Sigmoid colon (tissue), 4 donors: ENCODE data around the gene SYNE3.

ENCODE experiments used
- EP300 ChIP-seq, 4 donors: sonication (generic); formaldehyde crosslinking; IDR thresholded peaks; one replicate each; pipeline ENCODE4 v1.6.1; 2017; ENCODE audit warnings: antibody characterized with exemption in 4 of 4
- POLR2AphosphoS5 ChIP-seq, 4 donors: sonication (generic); formaldehyde crosslinking; IDR thresholded peaks; one replicate each; pipeline ENCODE4 v1.6.1; 2017; ENCODE audit warnings: antibody characterized with exemption in 4 of 4
- TF ChIP-seq, protein P1 (sequence below), 4 experiments: fragments of 450-650 bp in 3 of 4; fragments of 200-600 bp in 1 of 4; IDR thresholded peaks; one replicate each; pipeline ENCODE4 v1.5.1; 2016 to 2019; ENCODE audit warnings: antibody characterized with exemption in 4 of 4, mild to moderate bottlenecking in 3 of 4, moderate library complexity in 2 of 4

DNA sequence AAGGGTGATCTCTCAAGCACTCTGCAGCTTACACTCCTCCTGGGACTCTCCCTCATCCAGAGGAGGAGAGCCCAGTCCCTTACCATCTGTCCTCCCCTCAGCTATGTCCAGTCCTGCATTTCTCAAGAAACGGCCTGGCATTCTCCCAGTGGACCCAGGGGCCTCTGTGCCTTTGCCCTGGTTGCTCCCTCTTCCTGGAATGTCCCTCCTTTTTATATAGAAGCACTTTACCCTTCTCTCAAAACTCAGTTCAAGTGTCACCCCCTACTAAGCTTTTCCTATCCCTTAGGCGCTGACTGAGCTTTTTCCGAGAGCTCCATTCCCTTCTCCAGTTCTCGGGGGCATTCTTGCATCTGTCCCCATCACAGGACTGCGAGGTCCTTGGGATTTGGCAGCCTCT lies 9.5 kb upstream of the SYNE3 start:
- TF ChIP-seq POLR2AphosphoS5 (IDR thresholded peaks at IDR 0.05) (no peak), EP300 (IDR thresholded peaks at IDR 0.05) (no peak)
- TF ChIP-seq, protein P1, sequence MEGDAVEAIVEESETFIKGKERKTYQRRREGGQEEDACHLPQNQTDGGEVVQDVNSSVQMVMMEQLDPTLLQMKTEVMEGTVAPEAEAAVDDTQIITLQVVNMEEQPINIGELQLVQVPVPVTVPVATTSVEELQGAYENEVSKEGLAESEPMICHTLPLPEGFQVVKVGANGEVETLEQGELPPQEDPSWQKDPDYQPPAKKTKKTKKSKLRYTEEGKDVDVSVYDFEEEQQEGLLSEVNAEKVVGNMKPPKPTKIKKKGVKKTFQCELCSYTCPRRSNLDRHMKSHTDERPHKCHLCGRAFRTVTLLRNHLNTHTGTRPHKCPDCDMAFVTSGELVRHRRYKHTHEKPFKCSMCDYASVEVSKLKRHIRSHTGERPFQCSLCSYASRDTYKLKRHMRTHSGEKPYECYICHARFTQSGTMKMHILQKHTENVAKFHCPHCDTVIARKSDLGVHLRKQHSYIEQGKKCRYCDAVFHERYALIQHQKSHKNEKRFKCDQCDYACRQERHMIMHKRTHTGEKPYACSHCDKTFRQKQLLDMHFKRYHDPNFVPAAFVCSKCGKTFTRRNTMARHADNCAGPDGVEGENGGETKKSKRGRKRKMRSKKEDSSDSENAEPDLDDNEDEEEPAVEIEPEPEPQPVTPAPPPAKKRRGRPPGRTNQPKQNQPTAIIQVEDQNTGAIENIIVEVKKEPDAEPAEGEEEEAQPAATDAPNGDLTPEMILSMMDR (IDR thresholded peaks at IDR 0.05): no peak
